Fibroblast of lung (primary cell): ENCODE measurements around the gene HOXC11. TPM values are rescaled to one million over a fixed set of nuclear protein-coding genes. Genes with fewer than 3 reads are reported as not detected.

Experiments
- DNase-seq, 2 donors: peaks; one replicate each; pipeline versions ENCODE4 v3.0.0 to v3.0.0-alpha.2; 2010; ENCODE audit warnings: low read depth in 2 of 2
- H2AFZ ChIP-seq: 2 replicates; pipeline ENCODE4 v1.5.1; 2012; ENCODE audit warnings: low read length, control low read depth, inconsistent platforms
- H3K27ac ChIP-seq: 2 replicates; pipeline ENCODE4 v1.5.1; 2011; ENCODE audit warnings: low read length, control low read depth; ENCODE audit not compliant: insufficient read depth
- H3K27me3 ChIP-seq: 2 replicates; pipeline ENCODE4 v1.5.1; 2011; ENCODE audit warnings: mild to moderate bottlenecking, low read length; ENCODE audit not compliant: control insufficient read depth, insufficient read depth
- H3K36me3 ChIP-seq: 2 replicates; pipeline ENCODE4 v1.5.1; 2011; ENCODE audit warnings: low read length; ENCODE audit not compliant: control insufficient read depth, insufficient read depth
- H3K4me1 ChIP-seq: 2 replicates; pipeline ENCODE4 v1.5.1; 2011; ENCODE audit warnings: low read length; ENCODE audit not compliant: control insufficient read depth, insufficient read depth; ENCODE audit errors: extremely low read depth
- H3K4me2 ChIP-seq: 2 replicates; pipeline ENCODE4 v1.5.1; 2011; ENCODE audit warnings: low read length, control low read depth; ENCODE audit not compliant: insufficient read depth; ENCODE audit errors: extremely low read depth
- H3K4me3 ChIP-seq, 4 experiments: fragments of 200-600 bp in 1 of 4; sonication (generic) in 1 of 4; replicated peaks in 1 of 4; 2 replicates each; pipeline ENCODE4 v1.5.1; 2011 to 2016; ENCODE audit warnings: low read length in 4 of 4, low read depth in 3 of 4, mild to moderate bottlenecking in 3 of 4, control low read depth in 2 of 4, inconsistent platforms in 1 of 4, mixed read lengths in 1 of 4; ENCODE audit not compliant: insufficient read depth in 1 of 4; ENCODE audit errors: control extremely low read depth in 1 of 4
- H3K79me2 ChIP-seq: 2 replicates; pipeline ENCODE4 v1.5.1; 2012; ENCODE audit warnings: mild to moderate bottlenecking, low read length, inconsistent platforms; ENCODE audit not compliant: control insufficient read depth, insufficient read depth
- H3K9ac ChIP-seq: 2 replicates; pipeline ENCODE4 v1.5.1; 2011; ENCODE audit warnings: mild to moderate bottlenecking, low read length, control low read depth; ENCODE audit not compliant: insufficient read depth
- H3K9me3 ChIP-seq: 2 replicates; pipeline ENCODE4 v1.5.1; 2012; ENCODE audit warnings: low read depth, low read length; ENCODE audit not compliant: control insufficient read depth, insufficient read depth
- H4K20me1 ChIP-seq: 2 replicates; pipeline ENCODE4 v1.5.1; 2011; ENCODE audit warnings: low read length; ENCODE audit not compliant: control insufficient read depth, insufficient read depth; ENCODE audit errors: extremely low read depth
- CTCF ChIP-seq, 2 donors: IDR thresholded peaks in 1 of 2; conservative IDR thresholded peaks in 1 of 2; 1 replicate in 1 of 2; 2 replicates in 1 of 2; pipeline ENCODE4 v1.5.1; 2011 to 2012; ENCODE audit warnings: low read length in 2 of 2, control low read depth in 1 of 2, inconsistent platforms in 1 of 2, low read depth in 1 of 2, mild to moderate bottlenecking in 1 of 2
- EZH2 ChIP-seq: IDR thresholded peaks from 2 replicates; pipeline ENCODE4 v1.5.1; 2012; ENCODE audit warnings: low read length, control low read depth, mild to moderate bottlenecking; ENCODE audit errors: missing control alignments
- polyA plus RNA-seq, 2 donors: library from polyadenylated mRNA; depleted of rRNA in 1 of 2; stranded (reverse) in 1 of 2; unstranded in 1 of 2; fragments of >200 nt; gene quantifications; 2 replicates each; pipeline ENCODE4 v1.2.1, GENCODE V29; 2011 to 2012; ENCODE audit warnings: missing spikeins in 1 of 2
- total RNA-seq: library from RNA; depleted of rRNA; stranded (reverse); fragments of >200 nt; gene quantifications from 2 replicates; pipeline ENCODE4 v1.2.1, GENCODE V29; 2014

The HOXC11 gene
- total and polyA plus RNA-seq, 2 donors (not counting 1 experiment from before 2014, with no cell fraction given) = not detected

GRCh38 chr12:53939141-53940108, 33.5 kb upstream of the HOXC11 start:
- Histone ChIP-seq H3K27ac (no peak overlapping the region), H3K79me2 (no peaks in the 10 kb centered on the region), H3K4me2 (no peak overlapping the region), H3K4me3 (no peak overlapping the region), H3K9ac (no peak overlapping the region), H3K36me3 (no peaks in the 10 kb centered on the region), H3K27me3 (peaks cover 85% of the 10 kb centered on the region), H3K4me1 (no peaks in the 10 kb centered on the region), H3K9me3 (no peaks in the 10 kb centered on the region), H2AFZ (no peak overlapping the region), H4K20me1 (no peaks in the 10 kb centered on the region)
- no peak for DNase-seq
- TF ChIP-seq EZH2 (peak; percentile 89), CTCF (conservative IDR thresholded peaks at IDR 0.05 in 1 of 2, IDR thresholded peaks at IDR 0.05 in 1 of 2; ENCODE audit: low read depth in 1 of 2, low read length in 2 of 2) (no peak)

- Histone ChIP-seq H3K4me3 (no peak overlapping the region), H2AFZ (no peak overlapping the region), H3K9me3 (no peaks in the 10 kb centered on the region), H4K20me1 (no peaks in the 10 kb centered on the region), H3K27ac (no peak overlapping the region), H3K27me3 (peaks cover 84% of the 10 kb centered on the region), H3K79me2 (no peaks in the 10 kb centered on the region), H3K4me1 (no peaks in the 10 kb centered on the region), H3K9ac (no peak overlapping the region), H3K36me3 (no peaks in the 10 kb centered on the region), H3K4me2 (no peak overlapping the region)
- DNase-seq = no peak
- no peak for TF ChIP-seq CTCF (conservative IDR thresholded peaks at IDR 0.05 in 1 of 2, IDR thresholded peaks at IDR 0.05 in 1 of 2; ENCODE audit: low read depth in 1 of 2, low read length in 2 of 2)
- no peak for TF ChIP-seq EZH2
Observed at GRCh38 chr12:53940443-53941014, 32.4 kb upstream of the HOXC11 start.

- no peaks in the 10 kb centered on the region for H3K79me2 ChIP-seq
- H3K36me3 ChIP-seq = no peaks in the 10 kb centered on the region
- H3K27me3 ChIP-seq = peaks cover 84% of the 10 kb centered on the region
- no peaks in the 10 kb centered on the region for H3K4me1 ChIP-seq
- H4K20me1 ChIP-seq = no peaks in the 10 kb centered on the region
- no peak overlapping the region for H3K4me2 ChIP-seq
- TF ChIP-seq CTCF (conservative IDR thresholded peaks at IDR 0.05 in 1 of 2, IDR thresholded peaks at IDR 0.05 in 1 of 2; ENCODE audit: low read depth in 1 of 2, low read length in 2 of 2) (no peak), EZH2 (no peak)
- H3K9me3 ChIP-seq = no peaks in the 10 kb centered on the region
- no peak overlapping the region for H3K9ac ChIP-seq
- no peak overlapping the region for H2AFZ ChIP-seq
- H3K4me3 ChIP-seq = no peak overlapping the region
- H3K27ac ChIP-seq = no peak overlapping the region
- DNase-seq = no peak
Observed at GRCh38 chr12:53941187-53941586, 31.7 kb upstream of the HOXC11 start.
